Prostate gland (tissue), 2 donors: ENCODE data around the gene CNKSR2.

Experiments
- CTCF ChIP-seq, 4 experiments: fragments of 200-600 bp in 2 of 4; fragments of 450-650 bp in 2 of 4; sonication (generic) in 2 of 4; IDR thresholded peaks; 1 replicate in 3 of 4; 2 replicates in 1 of 4; pipeline ENCODE4 v1.5.1; 2016 to 2019; ENCODE audit warnings: antibody characterized with exemption in 4 of 4, mild to moderate bottlenecking in 2 of 4, moderate library complexity in 2 of 4
- POLR2A ChIP-seq: fragments of 450-650 bp; IDR thresholded peaks from one replicate; pipeline ENCODE4 v1.6.1; 2016; ENCODE audit warnings: antibody characterized with exemption, mild to moderate bottlenecking
- POLR2AphosphoS5 ChIP-seq: sonication (generic); formaldehyde crosslinking; IDR thresholded peaks from one replicate; pipeline ENCODE4 v1.6.1; 2017; ENCODE audit warnings: antibody characterized with exemption

- TF ChIP-seq CTCF (IDR thresholded peaks at IDR 0.05) (no peak), POLR2AphosphoS5 (no peak), POLR2A (no peak)
Observed at GRCh38 chrX:21481761-21482160, 107.5 kb downstream of the CNKSR2 start.
